Tibial nerve (tissue), 4 donors: ENCODE measurements around the gene ASS1. TPM values are rescaled to one million over a fixed set of nuclear protein-coding genes. Genes with fewer than 3 reads are reported as not detected.
A peak's percentile ranks its signal among the peaks of the same experiment; 100 is the strongest.

Experiments
- DNase-seq, 2 donors: peaks; one replicate each; pipeline ENCODE4 v3.0.0-alpha.2; 2019; ENCODE audit warnings: low spot score in 2 of 2
- H3K27ac ChIP-seq, 4 donors: fragments of 200-600 bp; sonication (generic) in 3 of 4; one replicate each; pipeline ENCODE4 v1.5.1; 2017 to 2019; ENCODE audit warnings: mild to moderate bottlenecking in 1 of 4
- H3K27me3 ChIP-seq, 2 donors: fragments of 200-600 bp; sonication (generic) in 1 of 2; one replicate each; pipeline versions ENCODE4 v1.5.1 to v1.6.0; 2017 to 2019
- H3K36me3 ChIP-seq, 3 donors: fragments of 200-600 bp; sonication (generic); one replicate each; pipeline ENCODE4 v1.5.1; 2018 to 2019
- H3K4me1 ChIP-seq, 4 donors: fragments of 200-600 bp; sonication (generic) in 3 of 4; one replicate each; pipeline ENCODE4 v1.5.1; 2017 to 2019
- H3K4me3 ChIP-seq, 4 donors: fragments of 200-600 bp; sonication (generic) in 3 of 4; one replicate each; pipeline ENCODE4 v1.5.1; 2017 to 2019; ENCODE audit warnings: mild to moderate bottlenecking in 1 of 4, moderate library complexity in 1 of 4
- H3K9me3 ChIP-seq, 4 donors: fragments of 200-600 bp; sonication (generic) in 3 of 4; one replicate each; pipeline ENCODE4 v1.5.1; 2017 to 2019
- CTCF ChIP-seq, 5 experiments: fragments of 200-600 bp in 3 of 5; fragments of 450-650 bp in 2 of 5; sonication (generic) in 3 of 5; IDR thresholded peaks; one replicate each; pipeline ENCODE4 v1.5.1; 2016 to 2019; ENCODE audit warnings: antibody characterized with exemption in 5 of 5, mild to moderate bottlenecking in 3 of 5, moderate library complexity in 2 of 5
- EP300 ChIP-seq, 2 donors: sonication (generic); formaldehyde crosslinking; IDR thresholded peaks; one replicate each; pipeline ENCODE4 v1.6.1; 2017; ENCODE audit warnings: antibody characterized with exemption in 2 of 2, mild to moderate bottlenecking in 1 of 2
- POLR2A ChIP-seq, 2 donors: fragments of 450-650 bp; IDR thresholded peaks; one replicate each; pipeline ENCODE4 v1.6.1; 2017; ENCODE audit warnings: antibody characterized with exemption in 2 of 2, mild to moderate bottlenecking in 2 of 2, moderate library complexity in 2 of 2
- WGBS, 2 donors: methylation state at CpG; one replicate each; pipeline ENCODE4 v1.1.5; 2018; 5-methylcytosine and 5-hydroxymethylcytosine counted together
- total RNA-seq, 4 donors: library from RNA; depleted of rRNA; stranded (reverse); fragments of >200 nt; gene quantifications; one replicate each; pipeline ENCODE4 v1.1.0, GENCODE V29; 2016

ASS1 gene
- total RNA-seq, 4 donors from 2014 or later: 170 to 375 (median 297) TPM

GRCh38 chr9:130459151-130459550 is 14.4 kb downstream of the ASS1 start:
- H3K27ac ChIP-seq: no peak overlapping the region
- H3K4me1 ChIP-seq: peaks cover 0 to under 1% (median 0%) of the 10 kb centered on the region in 4 donors
- DNase-seq: no peak
- TF ChIP-seq POLR2A (IDR thresholded peaks at IDR 0.05) (no peak), CTCF (IDR thresholded peaks at IDR 0.05) (no peak), EP300 (IDR thresholded peaks at IDR 0.05) (no peak)
- no peak overlapping the region for H3K4me3 ChIP-seq
- peaks cover 0 to 7% of the 10 kb centered on the region in 2 donors for H3K27me3 ChIP-seq
- peaks cover 0 to 12% (median 2%) of the 10 kb centered on the region in 3 donors for H3K36me3 ChIP-seq
- no peaks in the 10 kb centered on the region for H3K9me3 ChIP-seq
- WGBS, 2 donors: 78% methylated on average over 8 of the region's 8 CpGs

- no peak for DNase-seq
- Histone ChIP-seq H3K27ac (no peak overlapping the region), H3K4me1 (no peaks in the 10 kb centered on the region), H3K4me3 (no peak overlapping the region), H3K9me3 (no peaks in the 10 kb centered on the region), H3K27me3 (peaks cover 0 to 7% of the 10 kb centered on the region in 2 donors), H3K36me3 (peaks cover 0 to 18% (median 2%) of the 10 kb centered on the region in 3 donors)
- WGBS, 2 donors: 76 to 79% methylated on average over 9 to 11 of the region's 11 CpGs
- no peak for TF ChIP-seq POLR2A (IDR thresholded peaks at IDR 0.05)
- TF ChIP-seq EP300 (IDR thresholded peaks at IDR 0.05): no peak
- no peak for TF ChIP-seq CTCF (IDR thresholded peaks at IDR 0.05)
Measured at GRCh38 chr9:130459941-130460669, 15.3 kb downstream of the ASS1 start.

- H3K4me1 ChIP-seq: no peaks in the 10 kb centered on the region
- peaks cover 0 to 24% (median 2%) of the 10 kb centered on the region in 3 donors for H3K36me3 ChIP-seq
- peaks cover 0 to 11% of the 10 kb centered on the region in 2 donors for H3K27me3 ChIP-seq
- TF ChIP-seq POLR2A (IDR thresholded peaks at IDR 0.05): no peak
- peak; percentile 82 to 94 (median 87) for TF ChIP-seq CTCF (IDR thresholded peaks at IDR 0.05)
- 25 to 28% methylated on average over 10 to 22 of the region's 22 CpGs for WGBS, 2 donors
- no peaks in the 10 kb centered on the region for H3K9me3 ChIP-seq
- no peak overlapping the region for H3K4me3 ChIP-seq
- peak in 1 of 2 donors; percentile 53 for DNase-seq
- no peak overlapping the region for H3K27ac ChIP-seq
Measured at GRCh38 chr9:130461218-130461630, 16.5 kb downstream of the ASS1 start.

GRCh38 chr9:130461731-130462130 is 17.0 kb downstream of the ASS1 start:
- Histone ChIP-seq H3K4me3 (no peak overlapping the region), H3K27me3 (peaks cover 0 to 15% of the 10 kb centered on the region in 2 donors), H3K4me1 (no peaks in the 10 kb centered on the region), H3K9me3 (no peaks in the 10 kb centered on the region), H3K36me3 (peaks cover 0 to 26% (median 0%) of the 10 kb centered on the region in 3 donors), H3K27ac (no peak overlapping the region)
- 70 to 85% methylated on average over 9 to 11 of the region's 11 CpGs for WGBS, 2 donors
- DNase-seq: no peak
- no peak for TF ChIP-seq EP300 (IDR thresholded peaks at IDR 0.05)
- no peak for TF ChIP-seq POLR2A (IDR thresholded peaks at IDR 0.05)
- no peak for TF ChIP-seq CTCF (IDR thresholded peaks at IDR 0.05)
